WTC11 (cell line): ENCODE data around the gene NIFK.

ENCODE experiments used
- CREB1 ChIP-seq: sonication (generic); formaldehyde crosslinking; IDR thresholded peaks from 2 replicates; pipeline ENCODE4 v1.8.0; 2023; ENCODE audit warnings: mild to moderate bottlenecking, missing genetic modification reagents
- ELF4 ChIP-seq: sonication (generic); formaldehyde crosslinking; IDR thresholded peaks from 2 replicates; pipeline ENCODE4 v1.8.1; 2022; ENCODE audit warnings: low read depth, mild to moderate bottlenecking, moderate library complexity, missing genetic modification reagents
- TF ChIP-seq, protein P1 (sequence below): fragments of 200-600 bp; IDR thresholded peaks from 2 replicates; pipeline ENCODE4 v1.8.0; 2022; ENCODE audit warnings: antibody characterized with exemption
- TF ChIP-seq, protein P2 (sequence below): sonication (generic); formaldehyde crosslinking; IDR thresholded peaks from 2 replicates; pipeline ENCODE4 v1.8.1; 2022; ENCODE audit warnings: low read depth, missing genetic modification reagents, borderline replicate concordance

DNA sequence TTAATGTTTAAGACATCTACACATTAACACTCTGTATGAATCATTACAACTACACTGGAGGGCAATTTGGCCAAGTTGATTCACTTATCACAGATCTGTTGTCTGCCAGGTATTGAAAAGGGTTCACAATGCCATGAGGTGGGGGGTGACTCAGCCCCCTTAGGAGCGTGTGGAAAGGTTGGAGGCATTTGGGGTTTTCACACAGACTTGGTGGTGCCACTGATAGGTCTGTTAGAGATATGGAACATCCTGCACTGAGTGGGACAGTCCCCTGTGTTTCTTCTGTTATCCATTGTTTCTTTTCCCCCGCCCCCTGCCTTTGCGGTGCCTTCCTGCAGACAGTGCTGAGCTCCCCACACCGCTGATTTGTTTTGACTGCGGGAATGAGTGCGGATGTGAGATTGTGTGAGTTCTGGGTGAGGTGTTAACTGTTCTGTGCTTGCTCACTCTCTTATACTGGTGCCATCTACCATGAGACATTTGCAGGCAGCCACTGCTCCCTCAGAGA, 9.4 kb upstream of the NIFK start:
- TF ChIP-seq, protein P1, sequence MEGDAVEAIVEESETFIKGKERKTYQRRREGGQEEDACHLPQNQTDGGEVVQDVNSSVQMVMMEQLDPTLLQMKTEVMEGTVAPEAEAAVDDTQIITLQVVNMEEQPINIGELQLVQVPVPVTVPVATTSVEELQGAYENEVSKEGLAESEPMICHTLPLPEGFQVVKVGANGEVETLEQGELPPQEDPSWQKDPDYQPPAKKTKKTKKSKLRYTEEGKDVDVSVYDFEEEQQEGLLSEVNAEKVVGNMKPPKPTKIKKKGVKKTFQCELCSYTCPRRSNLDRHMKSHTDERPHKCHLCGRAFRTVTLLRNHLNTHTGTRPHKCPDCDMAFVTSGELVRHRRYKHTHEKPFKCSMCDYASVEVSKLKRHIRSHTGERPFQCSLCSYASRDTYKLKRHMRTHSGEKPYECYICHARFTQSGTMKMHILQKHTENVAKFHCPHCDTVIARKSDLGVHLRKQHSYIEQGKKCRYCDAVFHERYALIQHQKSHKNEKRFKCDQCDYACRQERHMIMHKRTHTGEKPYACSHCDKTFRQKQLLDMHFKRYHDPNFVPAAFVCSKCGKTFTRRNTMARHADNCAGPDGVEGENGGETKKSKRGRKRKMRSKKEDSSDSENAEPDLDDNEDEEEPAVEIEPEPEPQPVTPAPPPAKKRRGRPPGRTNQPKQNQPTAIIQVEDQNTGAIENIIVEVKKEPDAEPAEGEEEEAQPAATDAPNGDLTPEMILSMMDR: no peak
- TF ChIP-seq, protein P2, sequence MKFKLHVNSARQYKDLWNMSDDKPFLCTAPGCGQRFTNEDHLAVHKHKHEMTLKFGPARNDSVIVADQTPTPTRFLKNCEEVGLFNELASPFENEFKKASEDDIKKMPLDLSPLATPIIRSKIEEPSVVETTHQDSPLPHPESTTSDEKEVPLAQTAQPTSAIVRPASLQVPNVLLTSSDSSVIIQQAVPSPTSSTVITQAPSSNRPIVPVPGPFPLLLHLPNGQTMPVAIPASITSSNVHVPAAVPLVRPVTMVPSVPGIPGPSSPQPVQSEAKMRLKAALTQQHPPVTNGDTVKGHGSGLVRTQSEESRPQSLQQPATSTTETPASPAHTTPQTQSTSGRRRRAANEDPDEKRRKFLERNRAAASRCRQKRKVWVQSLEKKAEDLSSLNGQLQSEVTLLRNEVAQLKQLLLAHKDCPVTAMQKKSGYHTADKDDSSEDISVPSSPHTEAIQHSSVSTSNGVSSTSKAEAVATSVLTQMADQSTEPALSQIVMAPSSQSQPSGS: no peak
- TF ChIP-seq CREB1 (CRISPR knock-in tag) (no peak), ELF4 (CRISPR knock-in tag) (no peak)
